ENCODE data around the gene RAB12.

- no peak for TF ChIP-seq CTCF (conservative IDR thresholded peaks at IDR 0.05; ENCODE audit: low read length)
- TF ChIP-seq EZH2phosphoT487 (IDR thresholded peaks at IDR 0.05; ENCODE audit: borderline replicate concordance, low read depth, low read length), result no peak
Observed at GRCh38 chr18:8602557-8602956, 6.7 kb upstream of the RAB12 start.
